Stimulated activated CD8-positive, alpha-beta memory T cell treated with anti-CD3 and anti-CD28 coated beads, Interleukin-15, amount 100 ng/mL, for 24 hours (primary cell): Measurements from ENCODE around the gene BPIFA1.

Experiments used
- DNase-seq: peaks from one replicate; pipeline ENCODE4 v3.0.0-alpha.2; 2020; ENCODE audit warnings: low read depth

Gene BPIFA1

GRCh38 chr20:33277471-33278441 is 42.0 kb downstream of the BPIFA1 start:
- DNase-seq, result no peak

GRCh38 chr20:33278700-33279099 is 42.9 kb downstream of the BPIFA1 start:
- no peak for DNase-seq

- no peak for DNase-seq
These were observed 43.6 kb downstream of the BPIFA1 start for GRCh38 chr20:33279261-33279910.

GRCh38 chr20:33280000-33280680 is 44.3 kb downstream of the BPIFA1 start:
- no peak for DNase-seq

GRCh38 chr20:33280775-33281174 is 45.0 kb downstream of the BPIFA1 start:
- DNase-seq, result no peak

GRCh38 chr20:33281550-33282146 is 45.9 kb downstream of the BPIFA1 start:
- no peak for DNase-seq

GRCh38 chr20:33282196-33282934 is 46.6 kb downstream of the BPIFA1 start:
- DNase-seq, result no peak

- no peak for DNase-seq
These were observed 47.3 kb downstream of the BPIFA1 start, which contains the start of gene BPIFB1 for GRCh38 chr20:33282991-33283555. TSS of gene BPIFB1 (plus strand) at chr20:33283214. CDS start at chr20:33286074, 2,860 bp downstream.

GRCh38 chr20:33284284-33284683 is 48.5 kb downstream of the BPIFA1 start:
- DNase-seq, result no peak

- no peak for DNase-seq
These were observed 49.1 kb downstream of the BPIFA1 start for GRCh38 chr20:33284937-33285336.

GRCh38 chr20:33285861-33286495 is 50.2 kb downstream of the BPIFA1 start:
- DNase-seq, result no peak

GRCh38 chr20:33287884-33288283 is 52.1 kb downstream of the BPIFA1 start:
- no peak for DNase-seq

GRCh38 chr20:33290852-33291251 is 55.1 kb downstream of the BPIFA1 start:
- no peak for DNase-seq

- no peak for DNase-seq
These were observed 55.6 kb downstream of the BPIFA1 start for GRCh38 chr20:33291416-33291815.

GRCh38 chr20:33291830-33292355 is 56.1 kb downstream of the BPIFA1 start:
- peak; percentile 53 for DNase-seq
